HFFc6 (cell line): Measurements from ENCODE around the gene LDLRAD4. TPM values are rescaled to one million over a fixed set of nuclear protein-coding genes. Genes with fewer than 3 reads are reported as not detected.

Experiments used
- DNase-seq: peaks from one replicate; pipeline ENCODE4 v3.0.0-alpha.2; 2018
- H3K27ac Mint-ChIP-seq: 2 replicates; pipeline ENCODE4 v1.8.0; 2020; ENCODE audit warnings: mild to moderate bottlenecking, mixed read lengths
- H3K27me3 Mint-ChIP-seq: 2 replicates; pipeline ENCODE4 v1.8.0; 2021; ENCODE audit warnings: mild to moderate bottlenecking, moderate library complexity, mixed read lengths; ENCODE audit not compliant: insufficient read depth
- H3K36me3 Mint-ChIP-seq: 2 replicates; pipeline ENCODE4 v1.8.0; 2021; ENCODE audit warnings: low read depth, mixed read lengths
- H3K4me1 Mint-ChIP-seq: 2 replicates; pipeline ENCODE4 v1.8.0; 2020; ENCODE audit warnings: low read depth, mixed read lengths
- H3K4me3 Mint-ChIP-seq: 2 replicates; pipeline ENCODE4 v1.8.0; 2020; ENCODE audit warnings: mild to moderate bottlenecking, moderate library complexity, mixed read lengths
- H3K9me3 Mint-ChIP-seq: 2 replicates; pipeline ENCODE4 v1.8.0; 2020; ENCODE audit warnings: mild to moderate bottlenecking, mixed read lengths
- CTCF ChIP-seq: fragments of 200-600 bp; sonication (generic); IDR thresholded peaks from 2 replicates; pipeline ENCODE4 v1.5.0; 2021; ENCODE audit warnings: antibody characterized with exemption, mild to moderate bottlenecking
- total RNA-seq, 6 experiments: library from RNA; stranded (reverse); fragmentation: NEBNext Ultra II Directional; extraction: Animal tissue kit (Norgen Biotek cat#: 25700); gene quantifications; 2 replicates in 1 of 6; 3 replicates in 5 of 6; pipeline ENCODE4 v1.2.3, GENCODE V29; 2021

LDLRAD4 gene
- total RNA-seq, 6 experiments from 2014 or later, result not detected

DNA sequence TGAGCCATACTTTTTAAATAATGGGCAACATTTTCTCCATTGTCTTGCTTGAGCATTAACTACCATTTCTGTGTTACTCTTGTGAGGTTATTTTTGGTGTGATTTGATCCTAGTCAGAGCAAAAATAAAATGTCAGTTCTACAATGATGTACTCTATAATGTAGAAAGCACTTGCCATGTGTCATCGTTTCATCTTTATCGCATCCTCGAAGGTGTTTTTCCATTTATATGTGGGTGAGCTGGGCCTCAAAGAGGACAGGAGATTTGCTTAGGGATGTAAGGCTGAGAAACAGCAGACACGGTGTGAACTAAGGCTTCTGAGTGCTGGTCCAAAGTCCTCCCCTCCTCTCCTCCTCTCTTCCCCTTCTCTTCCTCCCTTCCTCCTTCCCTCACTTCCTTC, 308.0 kb downstream of the LDLRAD4 start:
- no peak overlapping the region for H3K27ac Mint-ChIP-seq
- H3K4me3 Mint-ChIP-seq, result no peak overlapping the region
- H3K27me3 Mint-ChIP-seq, result peaks cover 2% of the 10 kb centered on the region; the same call in 1 of the 2 replicates
- H3K36me3 Mint-ChIP-seq, result no peaks in the 10 kb centered on the region
- H3K9me3 Mint-ChIP-seq, result peaks cover 13% of the 10 kb centered on the region; the same call in 1 of the 2 replicates
- DNase-seq, result no peak
- no peaks in the 10 kb centered on the region for H3K4me1 Mint-ChIP-seq
- no peak for TF ChIP-seq CTCF

- no peaks in the 10 kb centered on the region for H3K36me3 Mint-ChIP-seq
- no peak overlapping the region for H3K4me3 Mint-ChIP-seq
- TF ChIP-seq CTCF, result no peak
- H3K4me1 Mint-ChIP-seq, result no peaks in the 10 kb centered on the region
- peaks cover 3% of the 10 kb centered on the region for H3K27me3 Mint-ChIP-seq
- H3K27ac Mint-ChIP-seq, result no peak overlapping the region
- peaks cover 13% of the 10 kb centered on the region; the same call in 1 of the 2 replicates for H3K9me3 Mint-ChIP-seq
- DNase-seq, result no peak
Measured at GRCh38 chr18:13527256-13527655, 308.7 kb downstream of the LDLRAD4 start.

- no peak for TF ChIP-seq CTCF
- no peak for DNase-seq
- Mint-ChIP-seq H3K4me1 (no peaks in the 10 kb centered on the region), H3K27ac (no peak overlapping the region), H3K27me3 (peaks cover 7% of the 10 kb centered on the region), H3K9me3 (peaks cover 13% of the 10 kb centered on the region; the same call in 1 of the 2 replicates), H3K4me3 (no peak overlapping the region), H3K36me3 (no peaks in the 10 kb centered on the region)
Measured at GRCh38 chr18:13527730-13528129, 309.2 kb downstream of the LDLRAD4 start.

- Mint-ChIP-seq H3K36me3 (no peaks in the 10 kb centered on the region), H3K27me3 (peaks cover 7% of the 10 kb centered on the region), H3K4me3 (no peak overlapping the region), H3K9me3 (peaks cover 13% of the 10 kb centered on the region; the same call in 1 of the 2 replicates), H3K4me1 (no peaks in the 10 kb centered on the region), H3K27ac (no peak overlapping the region)
- no peak for TF ChIP-seq CTCF
- no peak for DNase-seq
Measured at GRCh38 chr18:13528739-13529392, 310.3 kb downstream of the LDLRAD4 start.

- peaks cover 7% of the 10 kb centered on the region for H3K27me3 Mint-ChIP-seq
Measured at GRCh38 chr18:13530033-13530878, 311.7 kb downstream of the LDLRAD4 start.

More at GRCh38 chr18:13530033-13530878, 311.7 kb downstream of the LDLRAD4 start:
- no peak overlapping the region for H3K4me3 Mint-ChIP-seq
- no peak for DNase-seq
- TF ChIP-seq CTCF, result no peak
- peaks cover 13% of the 10 kb centered on the region; the same call in 1 of the 2 replicates for H3K9me3 Mint-ChIP-seq
- no peak overlapping the region for H3K27ac Mint-ChIP-seq
- no peaks in the 10 kb centered on the region for H3K4me1 Mint-ChIP-seq
- no peaks in the 10 kb centered on the region for H3K36me3 Mint-ChIP-seq
